HG02759 (cell line): ENCODE measurements around the gene WBP2.

ENCODE experiments used
- ATAC-seq: cut with Tn5 transposase; IDR thresholded peaks from one replicate; pipeline ENCODE4 v1.9.1; 2021; ENCODE audit warnings: mild to moderate bottlenecking, moderate library complexity; ENCODE audit not compliant: unreplicated experiment

Gene WBP2

GRCh38 chr17:75845933-75846691 is 9.0 kb downstream of the WBP2 start:
- ATAC-seq: no peak

- ATAC-seq: peak; percentile 83
Measured at GRCh38 chr17:75845058-75845711, 9.9 kb downstream of the WBP2 start.

GRCh38 chr17:75844530-75845057 is 10.5 kb downstream of the WBP2 start:
- ATAC-seq: peak; percentile 11

GRCh38 chr17:75843577-75844529 is 11.3 kb downstream of the WBP2 start, which contains the start of gene UNC13D:
Gene UNC13D, minus strand, starts transcription at chr17:75844404. Its CDS starts 67 bp downstream, at chr17:75844337.
- no peak for ATAC-seq

GRCh38 chr17:75842963-75843576 is 12.1 kb downstream of the WBP2 start:
- no peak for ATAC-seq

GRCh38 chr17:75842411-75842810 is 12.7 kb downstream of the WBP2 start:
- no peak for ATAC-seq

DNA sequence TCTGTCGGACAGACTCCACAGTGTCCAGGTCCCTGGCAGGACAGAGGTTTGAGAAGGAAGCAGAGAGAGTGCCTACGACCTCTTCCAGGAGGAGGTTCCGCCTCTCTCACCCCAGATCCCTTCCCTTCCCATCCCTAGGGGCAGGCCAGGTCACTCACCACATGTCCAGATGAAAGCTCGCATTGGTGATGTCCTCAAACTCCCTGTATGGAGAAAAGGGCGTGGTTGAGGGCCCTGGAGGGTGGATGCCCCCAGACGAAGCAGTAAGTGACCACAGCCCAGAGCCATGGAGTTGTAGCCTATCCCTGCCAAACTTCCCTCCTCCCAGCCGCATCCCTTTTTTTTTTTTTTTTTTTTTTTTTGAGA is 14.4 kb downstream of the WBP2 start:
- no peak for ATAC-seq

DNA sequence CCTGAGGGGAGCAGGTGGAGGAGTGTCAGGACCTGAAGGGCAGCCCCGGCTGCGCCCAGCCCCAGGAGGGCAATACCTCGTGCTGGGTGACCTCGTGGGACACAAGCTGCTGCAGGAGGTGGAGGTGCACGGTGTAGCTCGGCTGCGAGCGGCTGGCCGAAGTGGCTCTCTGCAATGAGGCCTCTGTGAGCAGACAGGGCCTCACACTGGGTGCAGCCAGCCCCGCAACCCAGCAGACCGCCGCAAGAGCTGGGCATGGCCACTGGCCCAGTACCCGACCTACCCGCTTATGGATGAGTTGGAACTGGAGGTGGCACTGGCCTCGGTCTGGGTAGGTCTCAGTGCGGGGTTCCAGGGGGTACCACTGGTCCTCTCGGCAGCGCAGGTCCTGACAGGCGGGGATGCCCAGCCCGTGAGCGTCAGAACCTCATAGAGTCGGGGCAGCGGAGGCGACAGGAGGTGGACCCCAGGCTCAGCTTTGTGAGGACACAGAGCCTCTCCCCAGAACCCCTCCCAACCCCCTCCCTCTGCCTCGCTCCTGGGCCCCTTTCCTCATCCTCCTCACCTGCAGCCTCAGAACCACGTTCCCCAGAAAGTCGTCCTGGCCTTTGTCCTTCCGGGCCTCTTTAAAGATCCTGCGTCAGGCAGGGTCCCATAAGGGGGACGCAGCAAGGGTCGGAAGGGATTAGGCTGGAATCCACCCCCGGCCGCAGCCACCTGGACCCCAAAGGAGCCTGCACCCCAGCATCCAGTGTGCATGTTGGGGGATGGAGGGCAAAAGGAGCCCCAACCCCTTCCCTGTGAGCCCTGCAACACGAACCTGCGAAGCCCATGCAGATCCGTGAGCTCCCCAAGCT is 15.0 kb downstream of the WBP2 start:
- no peak for ATAC-seq

DNA sequence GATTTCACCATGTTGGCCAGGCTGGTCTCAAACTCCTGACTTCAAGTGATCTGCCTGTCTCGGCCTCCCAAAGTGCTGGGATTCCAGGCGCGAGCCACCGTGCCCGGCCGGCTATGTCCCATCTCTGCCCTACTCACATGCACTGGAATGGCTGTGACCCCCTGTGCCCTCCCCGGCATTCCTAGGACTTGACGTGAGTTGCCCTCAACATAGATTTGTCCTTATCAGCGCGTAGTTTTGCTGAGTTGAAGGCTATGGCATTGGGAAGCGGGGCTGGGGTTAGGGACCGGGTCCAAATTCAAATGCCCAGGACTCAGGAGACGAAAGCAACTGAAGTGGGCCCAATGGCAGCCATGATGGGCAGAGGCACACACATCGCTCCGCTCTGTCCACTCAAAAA is 16.7 kb downstream of the WBP2 start:
- no peak for ATAC-seq

- ATAC-seq: no peak
Measured at GRCh38 chr17:75837899-75838298, 17.2 kb downstream of the WBP2 start.

GRCh38 chr17:75836605-75837004 is 18.5 kb downstream of the WBP2 start:
- ATAC-seq: no peak

GRCh38 chr17:75835654-75835987 is 19.5 kb downstream of the WBP2 start:
- ATAC-seq: no peak

GRCh38 chr17:75834928-75835653 is 20.0 kb downstream of the WBP2 start:
- no peak for ATAC-seq

- no peak for ATAC-seq
Measured at GRCh38 chr17:75834279-75834920, 20.7 kb downstream of the WBP2 start.

DNA sequence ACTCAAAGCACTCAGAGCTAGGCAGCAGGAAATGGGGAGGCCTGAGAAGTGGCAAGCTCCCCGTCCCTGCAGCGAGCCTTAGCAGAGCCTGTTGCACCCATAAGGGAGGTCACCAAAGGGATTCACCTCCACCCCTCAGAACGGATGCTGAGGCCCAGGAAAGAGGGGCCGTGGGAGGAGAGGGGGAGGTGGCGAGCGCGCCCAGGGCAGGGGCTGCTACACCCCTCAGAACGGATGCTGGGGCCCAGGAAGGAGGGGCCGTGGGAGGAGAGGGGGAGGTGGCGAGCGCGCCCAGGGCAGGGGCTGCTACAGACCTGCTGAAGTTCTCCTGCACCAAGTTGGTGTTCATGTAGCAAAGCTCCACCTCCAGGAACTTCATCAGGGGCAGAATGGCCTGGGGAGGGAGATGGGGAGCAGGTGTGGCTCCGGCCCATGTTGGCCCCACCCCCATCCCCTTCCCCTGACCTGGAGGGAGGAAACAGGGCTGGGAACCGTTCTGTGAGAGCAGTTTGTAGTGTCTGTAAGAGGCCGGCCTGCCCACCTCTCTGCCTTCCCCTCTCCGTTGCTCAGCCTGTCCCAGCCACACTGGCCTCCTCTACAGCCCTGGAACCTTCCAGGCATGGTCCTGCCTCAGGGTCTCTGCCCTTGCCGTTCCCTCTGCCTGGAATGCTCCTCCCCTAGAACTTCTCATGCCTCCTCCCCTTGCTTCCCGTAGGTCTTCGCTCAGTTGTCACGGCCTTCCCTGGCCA is 22.3 kb downstream of the WBP2 start:
- ATAC-seq: no peak

DNA sequence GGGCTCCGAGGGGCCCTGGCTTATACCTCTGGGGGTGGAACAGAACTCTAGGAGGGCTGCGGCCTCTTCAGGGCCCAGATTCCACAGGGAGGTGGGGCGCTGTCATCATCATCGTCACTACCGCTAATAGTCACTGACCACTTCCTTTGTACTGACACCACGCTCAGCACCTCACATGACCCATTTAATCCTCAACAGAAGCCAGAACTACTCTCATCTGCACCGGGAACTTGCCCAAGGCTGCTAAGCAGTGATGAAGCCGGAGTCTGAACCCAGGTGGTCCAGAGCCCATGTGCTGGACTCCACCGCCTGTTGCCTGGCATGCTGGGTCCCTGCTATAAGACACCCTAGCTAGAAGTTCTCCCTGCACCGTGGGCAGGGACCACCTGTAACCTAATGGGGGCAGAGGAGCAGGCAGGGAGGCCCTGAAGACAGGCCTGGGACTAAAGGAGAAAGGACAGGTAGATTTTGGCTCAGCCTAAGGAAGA is 22.9 kb downstream of the WBP2 start:
- ATAC-seq: no peak

DNA sequence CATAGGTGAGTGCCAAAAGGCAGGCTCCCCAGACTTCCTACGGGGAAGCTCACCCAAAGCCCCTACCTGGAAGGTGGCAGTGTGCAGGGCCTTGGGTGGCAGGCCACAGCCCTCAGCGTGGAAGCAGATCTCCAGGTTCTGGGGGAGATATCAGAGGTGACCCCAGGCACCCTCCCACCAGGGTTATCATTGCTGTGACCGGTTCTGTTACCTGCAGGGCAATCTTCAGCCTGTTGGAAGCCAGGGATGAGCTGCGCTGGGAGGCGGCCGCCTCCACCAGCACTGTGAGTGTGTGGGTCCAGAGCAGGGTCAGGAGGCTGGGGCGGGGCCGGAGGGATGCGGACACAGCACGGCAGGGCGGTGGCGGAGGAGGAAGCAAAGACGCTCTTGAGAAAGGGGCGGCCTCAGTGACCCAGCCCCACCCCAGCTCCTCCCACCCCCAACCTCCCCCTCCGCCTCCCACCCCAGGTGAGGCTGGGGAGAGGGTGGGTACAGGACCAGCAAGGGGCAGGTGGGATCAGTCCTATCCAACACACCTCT is 24.0 kb downstream of the WBP2 start:
- no peak for ATAC-seq
